ENCODE measurements around the gene ERC1.

GRCh38 chr12:1502379-1502720 is 511.3 kb downstream of the ERC1 start:
- TF ChIP-seq CTCF (IDR thresholded peaks at IDR 0.05), result no peak
- no peak for TF ChIP-seq POLR2AphosphoS5 (IDR thresholded peaks at IDR 0.05)
